HCT116 (cell line): ENCODE measurements around the gene TMEM156. TPM values are rescaled to one million over a fixed set of nuclear protein-coding genes. Genes with fewer than 3 reads are reported as not detected.

Experiments
- ATAC-seq: fragments of 200-7000 bp; cut with Tn5 transposase; 2 replicates; pipeline ENCODE4 v1.9.1; 2020; ENCODE audit warnings: mild to moderate bottlenecking, moderate library complexity
- BruUV-seq: library from RNA; stranded (reverse); fragments of 400-500 nt; replicated peaks from 2 replicates; lab custom pipeline; 2021; lab: Mats Ljungman, UMichigan
- CTCF ChIA-PET: fragments of 300-600 bp; sonication (Branson Sonifier 250); formaldehyde crosslinking; loops from one replicate; lab custom pipeline; 2021; ENCODE audit warnings: antibody characterized with exemption; lab: Charles Lee
- POLR2A ChIA-PET: fragments of 300-600, 350-600 bp; sonication (Branson Sonifier 250); formaldehyde crosslinking; loops from one replicate; lab custom pipeline; 2021; ENCODE audit warnings: antibody characterized with exemption; lab: Charles Lee
- RAD21 ChIA-PET, 2 experiments: fragments of 300-600 bp; sonication (Branson Sonifier 250); formaldehyde crosslinking; loops; one replicate each; lab custom pipeline; 2023; ENCODE audit warnings: low total read pairs in 2 of 2; ENCODE audit not compliant: uncharacterized antibody in 2 of 2, unreplicated experiment in 2 of 2, low non-redundant PET in 1 of 2; lab: Charles Lee
- DNase-seq: peaks from one replicate; pipeline ENCODE4 v3.0.0-alpha.2; 2010; ENCODE audit warnings: low read depth, low spot score
- H2AFZ ChIP-seq: fragments of 200-600 bp; shearing (Covaris generic), sonication (generic); 2 replicates; pipeline ENCODE4 v1.6.1; 2017; ENCODE audit warnings: low read depth, mixed run types, mixed read lengths, antibody characterized with exemption, low read length; ENCODE audit not compliant: poor library complexity, severe bottlenecking
- H3K27ac ChIP-seq: 2 replicates; pipeline ENCODE4 v1.5.1; 2012; ENCODE audit warnings: low read depth, low read length
- H3K27me3 ChIP-seq: fragments of 200-600 bp; sonication (generic); 2 replicates; pipeline ENCODE4 v1.6.1; 2016; ENCODE audit warnings: mixed run types, low read length, mixed read lengths; ENCODE audit not compliant: insufficient read depth
- H3K36me3 ChIP-seq, 2 experiments: fragments of 200-500 bp in 1 of 2; fragments of 200-600 bp in 1 of 2; sonication (Bioruptor generic) in 1 of 2; sonication (generic) in 1 of 2; 2 replicates each; pipeline versions ENCODE4 v1.5.1 to v1.6.1; 2014 to 2016; ENCODE audit warnings: low read length in 2 of 2, inconsistent platforms in 1 of 2, mixed read lengths in 1 of 2, mixed run types in 1 of 2; ENCODE audit not compliant: insufficient read depth in 2 of 2, control insufficient read depth in 1 of 2
- H3K4me1 ChIP-seq, 2 experiments: fragments of 200-600 bp in 1 of 2; sonication (generic) in 1 of 2; 2 replicates each; pipeline versions ENCODE4 v1.5.1 to v1.6.1; 2012 to 2017; ENCODE audit warnings: low read length in 2 of 2, inconsistent platforms in 1 of 2, mild to moderate bottlenecking in 1 of 2, mixed read lengths in 1 of 2, mixed run types in 1 of 2, moderate library complexity in 1 of 2; ENCODE audit not compliant: insufficient read depth in 2 of 2, control insufficient read depth in 1 of 2
- H3K4me2 ChIP-seq: fragments of 200-600 bp; sonication (generic); 2 replicates; pipeline ENCODE4 v1.6.1; 2017; ENCODE audit warnings: mixed run types, low read length, mixed read lengths
- H3K4me3 ChIP-seq, 2 experiments: fragments of 200-600 bp in 1 of 2; sonication (generic) in 1 of 2; replicated peaks in 1 of 2; 2 replicates each; pipeline ENCODE4 v1.5.1; 2011 to 2016; ENCODE audit warnings: low read length in 2 of 2, control low read depth in 1 of 2, low read depth in 1 of 2, mild to moderate bottlenecking in 1 of 2, mixed read lengths in 1 of 2, mixed run types in 1 of 2
- H3K79me2 ChIP-seq: fragments of 200-600 bp; sonication (generic); 2 replicates; pipeline ENCODE4 v1.6.1; 2017; ENCODE audit warnings: mild to moderate bottlenecking, mixed run types, low read length, moderate library complexity, mixed read lengths; ENCODE audit not compliant: insufficient read depth
- H3K9ac ChIP-seq: fragments of 200-600 bp; sonication (generic); 2 replicates; pipeline ENCODE4 v1.6.1; 2016; ENCODE audit warnings: low read length, mixed read lengths
- H3K9me2 ChIP-seq: fragments of 200-600 bp; sonication (generic), shearing (Covaris generic); 2 replicates; pipeline ENCODE4 v1.6.1; 2017; ENCODE audit warnings: mixed run types, mild to moderate bottlenecking, moderate library complexity; ENCODE audit not compliant: insufficient read depth
- H3K9me3 ChIP-seq, 2 experiments: fragments of 200-500 bp in 1 of 2; fragments of 200-600 bp in 1 of 2; sonication (Bioruptor generic) in 1 of 2; sonication (generic) in 1 of 2; 2 replicates each; pipeline ENCODE4 v1.6.1; 2014 to 2017; ENCODE audit warnings: low read length in 2 of 2, mixed read lengths in 2 of 2, inconsistent platforms in 1 of 2, low read depth in 1 of 2, mild to moderate bottlenecking in 1 of 2, mixed run types in 1 of 2, moderate library complexity in 1 of 2; ENCODE audit not compliant: control insufficient read depth in 1 of 2, insufficient read depth in 1 of 2
- H4K20me1 ChIP-seq: fragments of 200-600 bp; sonication (generic), shearing (Covaris generic); 2 replicates; pipeline ENCODE4 v1.6.1; 2017; ENCODE audit warnings: mixed run types, mild to moderate bottlenecking, moderate library complexity; ENCODE audit not compliant: insufficient read depth
- CBX3 ChIP-seq: IDR thresholded peaks from 2 replicates; pipeline ENCODE4 v1.6.1; 2012; ENCODE audit warnings: low read depth
- EGR1 ChIP-seq: IDR thresholded peaks from 2 replicates; pipeline ENCODE4 v1.6.1; 2012; ENCODE audit warnings: low read depth
- ELF1 ChIP-seq: IDR thresholded peaks from 2 replicates; pipeline ENCODE4 v1.6.1; 2012; ENCODE audit warnings: low read depth, borderline replicate concordance
- EZH2phosphoT487 ChIP-seq: fragments of 200-600 bp; IDR thresholded peaks from 2 replicates; pipeline ENCODE4 v1.6.1; 2018; ENCODE audit warnings: antibody characterized with exemption, borderline replicate concordance
- JUND ChIP-seq: IDR thresholded peaks from 2 replicates; pipeline ENCODE4 v1.6.1; 2012
- POLR2A ChIP-seq: IDR thresholded peaks from 2 replicates; pipeline ENCODE4 v1.7.0; 2011; ENCODE audit warnings: borderline replicate concordance; ENCODE audit not compliant: insufficient read depth, insufficient read length; ENCODE audit errors: extremely low read depth
- RAD21 ChIP-seq: IDR thresholded peaks from 2 replicates; pipeline ENCODE4 v1.6.1; 2012; ENCODE audit warnings: low read depth, mild to moderate bottlenecking
- TCF7L2 ChIP-seq: IDR thresholded peaks from 2 replicates; pipeline ENCODE4 v1.7.0; 2011; ENCODE audit warnings: borderline replicate concordance, inconsistent platforms; ENCODE audit not compliant: insufficient read depth, insufficient read length; ENCODE audit errors: extremely low read depth
- YY1 ChIP-seq: IDR thresholded peaks from 2 replicates; pipeline ENCODE4 v1.6.1; 2011; ENCODE audit warnings: low read length, low read depth, moderate library complexity, mild to moderate bottlenecking; ENCODE audit not compliant: insufficient replicate concordance; ENCODE audit errors: extremely low read depth
- ZBTB33 ChIP-seq: IDR thresholded peaks from 2 replicates; pipeline ENCODE4 v1.6.1; 2011; ENCODE audit warnings: mild to moderate bottlenecking, low read length, moderate library complexity; ENCODE audit not compliant: insufficient replicate concordance; ENCODE audit errors: extremely low read depth
- intact Hi-C: fragments of 100-400 bp; cut with micrococcal nuclease; formaldehyde crosslinking; loops from 2 replicates; pipeline ENCODE4 v1.10.0; 2022
- total RNA-seq: library from RNA; stranded (reverse); gene quantifications from one replicate; pipeline ENCODE4 v1.2.1, GENCODE V29; 2021; ENCODE audit not compliant: unreplicated experiment
- TF ChIP-seq, protein P1 (sequence below), 3 experiments: fragments of 200-600 bp in 1 of 3; sonication (generic) in 1 of 3; IDR thresholded peaks in 2 of 3; conservative IDR thresholded peaks in 1 of 3; 2 replicates each; pipeline ENCODE4 v1.5.1; 2012 to 2017; ENCODE audit warnings: low read depth in 2 of 3, low read length in 2 of 3, antibody characterized with exemption in 1 of 3, borderline replicate concordance in 1 of 3, control low read depth in 1 of 3, mild to moderate bottlenecking in 1 of 3, mixed read lengths in 1 of 3, mixed run types in 1 of 3, moderate library complexity in 1 of 3; ENCODE audit not compliant: insufficient read depth in 1 of 3
- TF ChIP-seq, protein P2 (sequence below): IDR thresholded peaks from 2 replicates; pipeline ENCODE4 v1.6.1; 2012; ENCODE audit warnings: low read depth
- TF ChIP-seq, protein P3 (sequence below): IDR thresholded peaks from 2 replicates; pipeline ENCODE4 v1.6.1; 2012

Gene TMEM156
- total RNA-seq, 1 experiment from 2014 or later, result 0.22 TPM

DNA sequence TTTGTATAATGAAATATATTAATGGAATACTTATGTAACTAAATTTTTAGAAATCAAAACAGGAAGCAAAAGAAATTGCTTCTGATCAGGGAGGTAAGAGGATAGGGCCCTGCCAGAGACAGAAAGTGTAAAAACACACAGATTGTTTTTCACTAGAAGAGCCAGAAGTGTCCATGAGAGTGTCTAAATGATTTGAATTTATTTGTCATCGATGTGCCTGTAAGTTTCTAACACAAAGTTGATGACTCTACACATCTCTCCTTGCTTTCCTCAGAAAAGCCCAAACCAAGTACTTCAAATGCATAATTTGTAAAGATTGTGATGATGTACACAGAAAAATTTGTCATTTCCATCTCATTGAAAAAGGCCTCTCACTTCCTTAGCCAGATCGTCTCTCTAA is 80.6 kb downstream of the TMEM156 start:
- TF ChIP-seq, protein P1, sequence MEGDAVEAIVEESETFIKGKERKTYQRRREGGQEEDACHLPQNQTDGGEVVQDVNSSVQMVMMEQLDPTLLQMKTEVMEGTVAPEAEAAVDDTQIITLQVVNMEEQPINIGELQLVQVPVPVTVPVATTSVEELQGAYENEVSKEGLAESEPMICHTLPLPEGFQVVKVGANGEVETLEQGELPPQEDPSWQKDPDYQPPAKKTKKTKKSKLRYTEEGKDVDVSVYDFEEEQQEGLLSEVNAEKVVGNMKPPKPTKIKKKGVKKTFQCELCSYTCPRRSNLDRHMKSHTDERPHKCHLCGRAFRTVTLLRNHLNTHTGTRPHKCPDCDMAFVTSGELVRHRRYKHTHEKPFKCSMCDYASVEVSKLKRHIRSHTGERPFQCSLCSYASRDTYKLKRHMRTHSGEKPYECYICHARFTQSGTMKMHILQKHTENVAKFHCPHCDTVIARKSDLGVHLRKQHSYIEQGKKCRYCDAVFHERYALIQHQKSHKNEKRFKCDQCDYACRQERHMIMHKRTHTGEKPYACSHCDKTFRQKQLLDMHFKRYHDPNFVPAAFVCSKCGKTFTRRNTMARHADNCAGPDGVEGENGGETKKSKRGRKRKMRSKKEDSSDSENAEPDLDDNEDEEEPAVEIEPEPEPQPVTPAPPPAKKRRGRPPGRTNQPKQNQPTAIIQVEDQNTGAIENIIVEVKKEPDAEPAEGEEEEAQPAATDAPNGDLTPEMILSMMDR (IDR thresholded peaks at IDR 0.05 in 2 of 3, conservative IDR thresholded peaks at IDR 0.05 in 1 of 3; ENCODE audit: borderline replicate concordance in 1 of 3, insufficient read depth in 1 of 3, low read depth in 2 of 3, low read length in 2 of 3), result no peak
- no peak for TF ChIP-seq ELF1
- TF ChIP-seq POLR2A, result no peak
- TF ChIP-seq TCF7L2, result no peak
- no peak for TF ChIP-seq RAD21
- TF ChIP-seq, protein P2, sequence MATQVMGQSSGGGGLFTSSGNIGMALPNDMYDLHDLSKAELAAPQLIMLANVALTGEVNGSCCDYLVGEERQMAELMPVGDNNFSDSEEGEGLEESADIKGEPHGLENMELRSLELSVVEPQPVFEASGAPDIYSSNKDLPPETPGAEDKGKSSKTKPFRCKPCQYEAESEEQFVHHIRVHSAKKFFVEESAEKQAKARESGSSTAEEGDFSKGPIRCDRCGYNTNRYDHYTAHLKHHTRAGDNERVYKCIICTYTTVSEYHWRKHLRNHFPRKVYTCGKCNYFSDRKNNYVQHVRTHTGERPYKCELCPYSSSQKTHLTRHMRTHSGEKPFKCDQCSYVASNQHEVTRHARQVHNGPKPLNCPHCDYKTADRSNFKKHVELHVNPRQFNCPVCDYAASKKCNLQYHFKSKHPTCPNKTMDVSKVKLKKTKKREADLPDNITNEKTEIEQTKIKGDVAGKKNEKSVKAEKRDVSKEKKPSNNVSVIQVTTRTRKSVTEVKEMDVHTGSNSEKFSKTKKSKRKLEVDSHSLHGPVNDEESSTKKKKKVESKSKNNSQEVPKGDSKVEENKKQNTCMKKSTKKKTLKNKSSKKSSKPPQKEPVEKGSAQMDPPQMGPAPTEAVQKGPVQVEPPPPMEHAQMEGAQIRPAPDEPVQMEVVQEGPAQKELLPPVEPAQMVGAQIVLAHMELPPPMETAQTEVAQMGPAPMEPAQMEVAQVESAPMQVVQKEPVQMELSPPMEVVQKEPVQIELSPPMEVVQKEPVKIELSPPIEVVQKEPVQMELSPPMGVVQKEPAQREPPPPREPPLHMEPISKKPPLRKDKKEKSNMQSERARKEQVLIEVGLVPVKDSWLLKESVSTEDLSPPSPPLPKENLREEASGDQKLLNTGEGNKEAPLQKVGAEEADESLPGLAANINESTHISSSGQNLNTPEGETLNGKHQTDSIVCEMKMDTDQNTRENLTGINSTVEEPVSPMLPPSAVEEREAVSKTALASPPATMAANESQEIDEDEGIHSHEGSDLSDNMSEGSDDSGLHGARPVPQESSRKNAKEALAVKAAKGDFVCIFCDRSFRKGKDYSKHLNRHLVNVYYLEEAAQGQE, result no peak
- no peak for TF ChIP-seq YY1
- TF ChIP-seq ZBTB33, result no peak
- TF ChIP-seq JUND, result no peak
- no peak for TF ChIP-seq EGR1
- no peak for TF ChIP-seq EZH2phosphoT487
- TF ChIP-seq, protein P3, sequence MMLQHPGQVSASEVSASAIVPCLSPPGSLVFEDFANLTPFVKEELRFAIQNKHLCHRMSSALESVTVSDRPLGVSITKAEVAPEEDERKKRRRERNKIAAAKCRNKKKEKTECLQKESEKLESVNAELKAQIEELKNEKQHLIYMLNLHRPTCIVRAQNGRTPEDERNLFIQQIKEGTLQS, result no peak
- TF ChIP-seq CBX3, result no peak
- TF ChIP-seq, all 23 proteins: peak for 0
- H3K9me2 ChIP-seq, result no peaks in the 10 kb centered on the region
- no TSS peak for BruUV-seq
- no peaks in the 10 kb centered on the region for H4K20me1 ChIP-seq
- 0 out of 4 replicates have a peak, but pooled peaks cover 0 to 9% of the 10 kb centered on the region in 2 experiments for H3K4me1 ChIP-seq
- no peaks in the 10 kb centered on the region for H3K79me2 ChIP-seq
- no peak for ATAC-seq
- RAD21 ChIA-PET, result no interaction called here
- H3K4me2 ChIP-seq, result no peak overlapping the region
- intact Hi-C loops, result no loop called here
- H3K27me3 ChIP-seq, result peaks cover 9% of the 10 kb centered on the region; the same call in 1 of the 2 replicates
- no peaks in the 10 kb centered on the region for H3K36me3 ChIP-seq
- no peak overlapping the region for H2AFZ ChIP-seq
- CTCF ChIA-PET, result no interaction called here
- H3K9me3 ChIP-seq, result no peaks in the 10 kb centered on the region
- no peak overlapping the region for H3K9ac ChIP-seq
- no peak overlapping the region for H3K4me3 ChIP-seq
- DNase-seq, result no peak
- no peak overlapping the region for H3K27ac ChIP-seq
- POLR2A ChIA-PET, result no interaction called here
